Hepatocyte (in vitro differentiated cells): Measurements from ENCODE around the gene FUT7. TPM values are rescaled to one million over a fixed set of nuclear protein-coding genes. Genes with fewer than 3 reads are reported as not detected.

ENCODE experiments used
- DNase-seq: peaks from one replicate; pipeline ENCODE4 v3.0.0-alpha.2; 2016; ENCODE audit warnings: low spot score
- H2AFZ ChIP-seq: fragments of 200-600 bp; sonication (generic); 2 replicates; pipeline ENCODE4 v1.6.0; 2016; ENCODE audit warnings: antibody characterized with exemption, mild to moderate bottlenecking
- H3K27ac ChIP-seq: fragments of 200-600 bp; sonication (generic); 2 replicates; pipeline ENCODE4 v1.5.1; 2016; ENCODE audit warnings: mild to moderate bottlenecking
- H3K27me3 ChIP-seq: fragments of 200-600 bp; sonication (generic); 2 replicates; pipeline ENCODE4 v1.6.1; 2016
- H3K36me3 ChIP-seq: fragments of 200-600 bp; sonication (generic); replicated peaks from 2 replicates; pipeline ENCODE4 v1.5.1; 2016; ENCODE audit warnings: low read depth; ENCODE audit not compliant: insufficient read depth
- H3K4me1 ChIP-seq: fragments of 200-600 bp; sonication (generic); 2 replicates; pipeline ENCODE4 v1.5.1; 2016; ENCODE audit warnings: mild to moderate bottlenecking, moderate library complexity; ENCODE audit not compliant: insufficient read depth
- H3K4me2 ChIP-seq: fragments of 200-600 bp; sonication (generic); 2 replicates; pipeline ENCODE4 v1.6.0; 2016
- H3K4me3 ChIP-seq: fragments of 200-600 bp; sonication (generic); 2 replicates; pipeline ENCODE4 v1.5.1; 2016; ENCODE audit warnings: mild to moderate bottlenecking
- H3K79me2 ChIP-seq: fragments of 200-600 bp; sonication (generic); 2 replicates; pipeline ENCODE4 v1.6.0; 2017; ENCODE audit warnings: mild to moderate bottlenecking
- H3K9me2 ChIP-seq: fragments of 200-600 bp; sonication (generic); replicated peaks from 2 replicates; pipeline ENCODE4 v1.6.0; 2017; ENCODE audit warnings: mild to moderate bottlenecking; ENCODE audit not compliant: insufficient read depth
- H3K9me3 ChIP-seq: fragments of 200-600 bp; sonication (generic); 2 replicates; pipeline ENCODE4 v1.5.1; 2016; ENCODE audit warnings: low read depth, mild to moderate bottlenecking
- H4K20me1 ChIP-seq: fragments of 200-600 bp; sonication (generic); 2 replicates; pipeline ENCODE4 v1.6.0; 2016; ENCODE audit warnings: mild to moderate bottlenecking; ENCODE audit not compliant: insufficient read depth, poor library complexity, severe bottlenecking
- EZH2 ChIP-seq: fragments of 200-600 bp; sonication (generic); IDR thresholded peaks from 2 replicates; pipeline ENCODE4 v1.6.1; 2016; ENCODE audit warnings: antibody characterized with exemption, mild to moderate bottlenecking, borderline replicate concordance
- EZH2phosphoT487 ChIP-seq: fragments of 200-600 bp; sonication (generic); IDR thresholded peaks from one replicate; pipeline ENCODE4 v1.6.1; 2018; ENCODE audit warnings: antibody characterized with exemption, mild to moderate bottlenecking, low read depth, moderate library complexity; ENCODE audit not compliant: unreplicated experiment, severe bottlenecking
- whole genome bisulfite sequencing: methylation state at CpG from one replicate; pipeline ENCODE4 v1.1.6; 2016; ENCODE audit warnings: low lambda C conversion rate; ENCODE audit errors: missing lambda C conversion rate; 5-methylcytosine and 5-hydroxymethylcytosine counted together
- polyA plus RNA-seq: library from polyadenylated mRNA; unstranded; fragments of >200 nt; fragmentation: Nextera tagmentation; extraction: Ambion mirVana; gene quantifications from 2 replicates; pipeline ENCODE4 v1.2.1, GENCODE V29; 2016
- total RNA-seq: library from RNA; depleted of rRNA; stranded (reverse); fragments of >200 nt; gene quantifications from 2 replicates; pipeline ENCODE4 v1.2.3, GENCODE V29; 2014
- TF ChIP-seq, protein P1 (sequence below): fragments of 200-600 bp; sonication (generic); IDR thresholded peaks from 2 replicates; pipeline ENCODE4 v1.5.1; 2016; ENCODE audit warnings: antibody characterized with exemption, mild to moderate bottlenecking; ENCODE audit not compliant: poor library complexity

Gene FUT7
- total and polyA plus RNA-seq, 2 experiments from 2014 or later = not detected

DNA sequence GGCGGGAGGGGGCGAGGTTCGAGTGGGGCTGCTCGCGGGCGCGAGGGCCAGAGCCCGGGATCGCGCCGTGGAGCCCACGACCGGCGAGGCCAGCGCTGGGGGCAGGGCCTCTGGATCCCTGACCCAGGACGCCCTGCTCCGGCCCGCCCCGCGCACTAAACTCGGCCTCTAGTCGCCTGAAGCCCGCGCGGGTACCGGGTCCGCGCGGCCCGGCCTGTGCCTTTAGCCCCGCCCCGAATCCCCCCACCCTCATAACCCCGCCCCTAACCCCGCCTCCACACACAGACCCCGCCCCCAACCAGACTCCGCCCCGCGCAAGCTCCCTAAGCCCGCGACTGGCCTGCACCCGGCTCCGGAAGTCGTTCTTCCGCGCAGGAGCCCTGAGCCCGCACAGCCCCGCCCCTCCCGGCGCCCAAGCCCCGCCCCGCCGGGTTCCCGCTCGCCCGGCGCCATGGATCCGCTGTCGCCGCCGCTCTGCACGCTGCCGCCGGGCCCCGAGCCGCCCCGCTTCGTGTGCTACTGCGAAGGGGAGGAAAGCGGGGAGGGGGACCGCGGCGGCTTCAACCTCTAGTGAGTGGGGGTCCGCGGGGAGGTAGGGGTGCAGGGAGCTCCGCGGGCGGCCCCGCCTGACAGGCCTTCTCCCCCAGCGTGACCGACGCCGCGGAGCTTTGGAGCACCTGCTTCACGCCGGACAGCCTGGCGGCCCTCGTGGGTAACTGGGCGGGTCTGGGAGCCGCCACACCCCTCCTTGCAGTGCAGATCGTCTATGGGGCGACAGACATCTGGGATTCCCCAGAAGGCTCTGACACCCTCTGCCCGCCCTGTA, 39.7 kb downstream of the FUT7 start, which contains the start of gene PAXX:
TSS of gene PAXX (plus strand) at position 430 of the 826 bp plus-strand sequence. CDS start at position 452, 22 bp downstream.
- DNase-seq = peak; percentile 96
- peak within 1 kb of the TSS; percentile 67 for H3K4me3 ChIP-seq
- H3K4me2 ChIP-seq = peak within 1 kb of the TSS; percentile 85
- peak within 1 kb of the TSS; percentile 87 for H3K27ac ChIP-seq
- peaks cover 16% of the 10 kb centered on the region for H3K4me1 ChIP-seq
- no peaks in the 10 kb centered on the region for H3K36me3 ChIP-seq
- no peaks in the 10 kb centered on the region for H3K9me2 ChIP-seq
- H2AFZ ChIP-seq = peak within 1 kb of the TSS; percentile 85
- TF ChIP-seq EZH2 (no peak), EZH2phosphoT487 (no peak)
- TF ChIP-seq, protein P1, sequence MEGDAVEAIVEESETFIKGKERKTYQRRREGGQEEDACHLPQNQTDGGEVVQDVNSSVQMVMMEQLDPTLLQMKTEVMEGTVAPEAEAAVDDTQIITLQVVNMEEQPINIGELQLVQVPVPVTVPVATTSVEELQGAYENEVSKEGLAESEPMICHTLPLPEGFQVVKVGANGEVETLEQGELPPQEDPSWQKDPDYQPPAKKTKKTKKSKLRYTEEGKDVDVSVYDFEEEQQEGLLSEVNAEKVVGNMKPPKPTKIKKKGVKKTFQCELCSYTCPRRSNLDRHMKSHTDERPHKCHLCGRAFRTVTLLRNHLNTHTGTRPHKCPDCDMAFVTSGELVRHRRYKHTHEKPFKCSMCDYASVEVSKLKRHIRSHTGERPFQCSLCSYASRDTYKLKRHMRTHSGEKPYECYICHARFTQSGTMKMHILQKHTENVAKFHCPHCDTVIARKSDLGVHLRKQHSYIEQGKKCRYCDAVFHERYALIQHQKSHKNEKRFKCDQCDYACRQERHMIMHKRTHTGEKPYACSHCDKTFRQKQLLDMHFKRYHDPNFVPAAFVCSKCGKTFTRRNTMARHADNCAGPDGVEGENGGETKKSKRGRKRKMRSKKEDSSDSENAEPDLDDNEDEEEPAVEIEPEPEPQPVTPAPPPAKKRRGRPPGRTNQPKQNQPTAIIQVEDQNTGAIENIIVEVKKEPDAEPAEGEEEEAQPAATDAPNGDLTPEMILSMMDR = no peak
- no peaks in the 10 kb centered on the region for H3K27me3 ChIP-seq
- peaks cover 7% of the 10 kb centered on the region for H3K79me2 ChIP-seq
- WGBS = 4% methylated on average over 19 of the region's 92 CpGs
- no peaks in the 10 kb centered on the region for H4K20me1 ChIP-seq
- H3K9me3 ChIP-seq = no peaks in the 10 kb centered on the region

DNA sequence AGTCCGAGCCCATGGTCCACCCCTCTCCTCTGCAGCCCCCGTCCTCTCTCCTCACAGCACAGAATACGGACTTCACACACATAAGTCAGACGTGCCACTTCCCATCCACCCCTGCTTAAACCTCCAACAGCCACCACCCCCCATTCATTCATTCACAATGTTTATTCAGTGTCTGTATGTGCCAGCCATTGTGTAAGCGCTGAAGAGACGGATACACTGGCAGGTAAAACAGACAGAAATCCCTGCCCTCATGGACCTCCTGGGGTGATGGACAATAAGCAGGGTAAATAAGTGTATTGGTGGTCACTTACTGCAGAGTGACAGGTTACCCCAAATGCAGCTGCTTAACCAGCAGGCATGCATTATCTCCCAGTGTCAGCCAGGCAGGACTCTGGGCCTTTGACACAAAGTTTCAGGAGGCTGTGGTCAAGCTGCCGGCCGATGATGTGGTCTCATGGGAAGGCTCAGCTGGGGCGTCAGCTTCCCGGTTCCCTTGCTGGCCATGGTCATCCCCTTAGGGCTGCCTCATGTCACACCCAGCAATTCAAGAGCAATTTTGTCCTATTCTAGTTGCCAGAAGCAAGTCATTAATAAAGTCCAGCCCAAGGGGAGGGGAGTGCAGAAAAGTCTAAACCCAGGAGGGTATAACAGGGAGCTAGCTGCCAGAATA, 41.5 kb downstream of the FUT7 start:
- Histone ChIP-seq H3K36me3 (no peaks in the 10 kb centered on the region), H3K27ac (no peak overlapping the region), H2AFZ (no peak overlapping the region), H3K4me2 (no peak overlapping the region), H3K9me2 (no peaks in the 10 kb centered on the region), H3K27me3 (peaks cover 10% of the 10 kb centered on the region), H4K20me1 (no peaks in the 10 kb centered on the region), H3K4me1 (peaks cover 3% of the 10 kb centered on the region), H3K9me3 (no peaks in the 10 kb centered on the region), H3K79me2 (peaks cover 7% of the 10 kb centered on the region), H3K4me3 (no peak overlapping the region)
- WGBS = 77% methylated on average over 10 of the region's 10 CpGs
- TF ChIP-seq, protein P1 = no peak
- TF ChIP-seq EZH2 (no peak), EZH2phosphoT487 (no peak)
- no peak for DNase-seq

DNA sequence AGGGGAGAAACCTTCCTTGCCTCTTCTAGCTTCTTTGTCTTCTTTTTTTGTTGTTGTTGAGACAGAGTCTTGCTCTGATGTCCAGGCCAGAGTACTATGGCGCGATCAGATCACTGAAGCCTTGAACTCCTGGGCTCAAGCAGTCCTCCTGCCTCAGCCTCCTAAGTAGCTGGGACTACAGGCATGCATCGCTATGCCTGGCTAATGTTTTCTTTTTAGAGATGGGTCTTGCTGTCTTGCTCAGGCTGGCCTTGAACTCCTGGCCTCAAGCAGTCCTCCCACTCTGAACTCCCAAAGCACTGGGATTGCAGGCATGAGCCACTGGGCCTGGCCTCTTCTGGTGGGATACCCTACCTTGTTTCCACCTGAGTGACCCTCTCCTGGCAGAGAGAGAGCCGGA, 43.0 kb downstream of the FUT7 start:
- H3K4me1 ChIP-seq = peaks cover 3% of the 10 kb centered on the region
- peaks cover 7% of the 10 kb centered on the region for H3K79me2 ChIP-seq
- H3K36me3 ChIP-seq = no peaks in the 10 kb centered on the region
- H3K27me3 ChIP-seq = peaks cover 15% of the 10 kb centered on the region
- no peak overlapping the region for H2AFZ ChIP-seq
- H3K9me2 ChIP-seq = no peaks in the 10 kb centered on the region
- no peak overlapping the region for H3K4me3 ChIP-seq
- H3K9me3 ChIP-seq = no peaks in the 10 kb centered on the region
- H4K20me1 ChIP-seq = no peaks in the 10 kb centered on the region
- TF ChIP-seq EZH2 (no peak), EZH2phosphoT487 (no peak)
- TF ChIP-seq, protein P1 = no peak
- H3K27ac ChIP-seq = no peak overlapping the region
- WGBS = 95% methylated on average over 4 of the region's 4 CpGs
- H3K4me2 ChIP-seq = no peak overlapping the region
- DNase-seq = no peak
